Embryonic facial prominence (tissue), 1 donor: ENCODE results near the gene TRPC3.
"Not testable (repeated sequence)": the region's sequence is repeated elsewhere in the genome, so short reads cannot be mapped to it uniquely, and the experiment has no call there.

Source experiments
- DNase-seq: peaks from one replicate; pipeline ENCODE4 v3.0.0-alpha.2; 2016; ENCODE audit errors: extremely low spot score

TRPC3 gene

GRCh38 chr4:121946644-121947043, 5.2 kb downstream of the TRPC3 start:
- DNase-seq: no peak

- DNase-seq: no peak
Measured at GRCh38 chr4:121943941-121944340, 7.9 kb downstream of the TRPC3 start.

DNA sequence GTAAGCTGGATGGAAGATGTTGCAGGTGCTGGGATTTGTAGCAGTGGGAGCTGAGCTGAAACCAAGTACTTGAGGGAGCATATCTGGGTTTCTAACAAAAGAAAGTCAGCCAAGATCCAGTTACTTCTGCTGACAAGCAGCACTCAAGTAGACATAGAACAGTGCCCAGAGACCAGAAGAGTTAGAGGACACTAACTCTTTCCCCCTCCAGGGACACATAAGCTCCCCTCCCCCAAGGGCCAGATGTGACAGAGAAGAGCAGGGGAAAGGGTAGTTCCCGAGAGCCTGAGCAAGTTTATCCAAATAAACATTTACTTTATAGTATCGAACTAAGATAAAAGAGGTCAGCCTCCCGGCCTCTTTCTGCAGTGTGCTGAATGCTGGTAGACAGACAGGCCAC, 12.2 kb downstream of the TRPC3 start:
- no peak for DNase-seq

DNA sequence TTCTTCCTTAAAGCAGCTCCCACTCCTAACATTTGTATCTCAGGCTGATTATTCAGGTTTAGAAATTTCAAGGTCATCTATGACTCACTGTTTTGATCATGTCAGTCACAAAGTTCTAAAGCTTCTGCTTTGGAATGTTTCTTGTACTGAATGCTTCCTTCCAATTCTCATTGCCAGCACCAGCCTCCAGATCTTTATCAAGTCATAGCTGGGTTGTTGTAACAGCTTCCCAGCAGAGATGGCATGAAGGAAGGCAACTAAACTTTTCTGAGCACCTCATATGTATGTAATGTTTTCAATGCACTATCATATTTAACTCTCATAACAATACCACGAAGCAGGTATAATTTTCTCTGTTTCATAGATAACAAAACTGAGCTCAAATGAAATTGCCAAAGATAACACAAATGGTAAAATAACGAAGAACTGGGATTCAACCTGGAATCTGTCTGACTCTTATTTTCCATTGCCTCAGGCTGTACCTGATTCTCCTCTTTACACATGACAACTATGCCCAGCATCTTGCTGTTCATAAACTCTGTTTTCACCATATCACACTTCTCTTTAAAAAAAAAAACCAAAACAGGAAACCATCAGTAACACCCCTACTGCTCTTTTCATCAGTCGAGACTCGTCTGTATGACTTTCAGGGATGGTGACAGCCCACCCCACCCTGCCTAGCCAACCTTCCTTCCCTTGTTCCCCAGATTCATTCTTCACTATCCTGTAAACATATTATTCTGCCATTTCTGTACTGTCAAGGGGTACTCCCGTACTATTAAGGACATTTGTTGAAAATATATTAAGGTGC, 13.4 kb downstream of the TRPC3 start:
- no peak for DNase-seq

DNA sequence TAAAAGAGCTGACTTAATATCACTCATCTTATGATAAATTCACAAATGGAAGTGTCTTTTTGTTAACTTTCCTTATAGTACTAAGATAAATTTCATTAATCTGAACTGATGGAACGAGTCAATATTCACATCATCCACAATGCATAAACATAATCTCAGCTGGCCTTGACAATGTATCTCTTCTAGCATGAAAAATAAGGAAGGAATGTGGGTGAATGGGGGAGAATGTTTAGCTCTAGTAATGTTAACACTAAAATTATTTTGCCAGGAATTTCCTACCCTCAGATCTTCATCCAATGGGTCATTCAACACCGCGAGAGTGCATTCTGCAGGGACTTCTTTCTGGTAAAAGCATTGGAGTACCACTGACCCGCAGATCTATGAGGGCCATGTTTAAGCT, 15.8 kb downstream of the TRPC3 start:
- no peak for DNase-seq

GRCh38 chr4:121934635-121935034, 17.2 kb downstream of the TRPC3 start:
- no peak for DNase-seq

- DNase-seq: no peak
Measured at GRCh38 chr4:121932212-121932974, 19.5 kb downstream of the TRPC3 start.

DNA sequence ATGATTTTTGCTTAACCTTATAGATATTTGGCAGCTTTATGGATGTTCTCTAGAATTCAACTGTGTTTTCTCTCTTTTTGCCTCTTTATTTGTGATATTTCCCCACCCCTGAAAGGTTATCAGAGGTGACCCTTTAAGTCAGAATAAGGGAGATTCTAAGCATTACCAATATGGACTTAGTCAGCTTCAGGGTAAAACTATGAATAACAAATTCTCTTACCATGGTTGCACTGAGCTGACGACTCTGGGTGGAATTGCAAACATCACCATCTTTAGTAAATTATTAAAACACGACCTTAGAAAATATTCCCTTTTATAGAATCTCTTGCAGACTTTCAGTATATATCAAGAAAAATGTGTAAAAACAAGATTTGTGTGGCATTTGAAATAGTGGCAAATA, 21.6 kb downstream of the TRPC3 start:
- DNase-seq: no peak

GRCh38 chr4:121927948-121928347, 23.9 kb downstream of the TRPC3 start:
- DNase-seq: no peak

DNA sequence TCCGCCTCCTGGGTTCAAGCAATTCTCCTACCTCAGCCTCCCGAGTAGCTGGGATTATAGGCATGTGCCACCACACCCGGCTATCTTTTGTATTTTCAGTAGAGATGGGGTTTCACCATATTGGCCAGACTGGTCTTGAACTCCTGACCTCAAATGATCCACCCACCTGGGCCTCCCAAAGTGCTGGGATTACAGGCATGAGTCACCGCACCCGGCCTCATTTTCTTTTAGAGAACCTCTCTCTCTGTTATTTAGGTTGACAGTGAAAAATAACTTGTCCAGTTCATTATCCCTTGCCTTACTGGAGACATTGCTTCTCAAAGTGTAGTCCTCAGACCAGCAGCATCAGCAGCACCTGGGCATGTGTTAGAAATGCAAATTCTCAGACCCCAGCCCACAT, 25.4 kb downstream of the TRPC3 start:
- not testable (repeated sequence) for DNase-seq

GRCh38 chr4:121923306-121923705, 28.6 kb downstream of the TRPC3 start:
- DNase-seq: no peak

DNA sequence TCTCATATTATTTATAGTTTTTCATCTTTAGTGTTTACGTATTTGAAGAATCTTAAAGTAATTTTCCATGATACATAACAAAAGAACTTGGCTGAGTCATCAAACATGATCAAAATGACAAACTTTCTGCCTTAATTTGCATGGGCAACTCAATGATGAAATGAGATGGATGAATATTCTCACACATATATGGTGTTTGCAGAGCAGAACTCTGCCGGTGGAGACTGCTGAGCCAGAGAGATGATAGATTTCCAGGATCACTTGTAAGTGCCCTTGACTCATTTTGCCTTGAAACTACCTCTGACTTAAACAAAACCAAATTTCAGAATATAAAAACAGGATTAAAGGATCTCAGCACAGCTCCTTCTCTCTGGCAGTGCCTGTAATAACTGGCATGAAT, 38.2 kb downstream of the TRPC3 start:
- DNase-seq: no peak

- no peak for DNase-seq
Measured at GRCh38 chr4:121908346-121908745, 43.5 kb downstream of the TRPC3 start.

GRCh38 chr4:121900132-121900983, 51.5 kb downstream of the TRPC3 start:
- no peak for DNase-seq

DNA sequence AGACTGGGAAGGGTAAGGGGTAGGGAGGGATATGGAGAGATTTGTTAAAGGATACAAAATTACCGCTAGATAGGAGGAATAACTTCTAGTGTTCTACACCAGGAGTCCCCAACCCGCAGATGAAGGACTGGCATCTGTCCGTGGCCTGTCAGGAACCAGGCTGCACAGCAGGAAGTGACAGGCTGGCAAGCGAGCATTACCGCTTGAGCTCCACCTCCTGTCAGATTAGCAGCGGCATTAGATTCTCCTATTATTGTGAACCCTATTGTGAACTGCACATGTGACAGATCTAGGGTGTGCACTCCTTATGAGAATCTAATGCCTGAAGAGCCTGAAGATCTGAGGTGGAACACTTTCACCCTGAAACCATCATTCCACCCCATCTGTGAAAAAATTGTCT, 53.7 kb downstream of the TRPC3 start:
- no peak for DNase-seq

GRCh38 chr4:121888134-121888533, 63.7 kb downstream of the TRPC3 start:
- DNase-seq: no peak

GRCh38 chr4:121885115-121885514, 66.7 kb downstream of the TRPC3 start:
- DNase-seq: no peak

GRCh38 chr4:121881158-121881557, 70.7 kb downstream of the TRPC3 start:
- no peak for DNase-seq

- no peak for DNase-seq
Measured at GRCh38 chr4:121879135-121879534, 72.7 kb downstream of the TRPC3 start.

DNA sequence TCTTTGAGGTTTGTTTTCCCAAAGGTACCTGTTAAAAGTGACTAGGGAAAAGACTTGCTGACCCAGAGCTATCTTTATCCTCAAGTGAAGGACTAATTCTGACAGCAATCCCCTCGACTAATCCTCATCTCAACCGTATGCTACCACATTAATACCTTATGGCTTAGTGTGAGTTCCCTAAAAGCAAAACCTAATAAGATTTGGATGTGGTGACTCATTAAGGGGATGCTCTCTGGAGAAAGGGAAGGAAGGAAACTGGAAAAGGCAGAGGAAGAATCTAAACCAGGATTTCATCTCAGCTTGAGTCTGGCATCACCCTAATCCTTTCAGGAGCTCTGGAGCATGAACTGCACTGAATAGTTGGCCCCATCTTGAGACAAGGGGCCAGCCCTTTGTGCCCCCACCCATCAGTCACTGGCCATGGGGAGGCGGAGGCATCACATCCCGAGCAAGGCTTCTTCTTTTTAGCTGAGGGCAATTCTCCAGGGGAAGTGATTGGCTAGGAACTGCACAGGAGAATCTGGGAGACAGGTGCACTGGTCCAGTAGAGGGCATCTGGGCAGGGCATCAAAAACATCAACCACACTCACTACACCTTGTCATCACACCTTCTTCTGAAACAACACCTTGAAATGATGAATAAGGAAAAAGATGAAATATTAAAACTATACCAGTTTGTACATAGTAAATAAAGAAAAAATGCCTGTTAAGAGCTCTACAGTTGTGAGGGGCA, 74.7 kb downstream of the TRPC3 start:
- DNase-seq: no peak

DNA sequence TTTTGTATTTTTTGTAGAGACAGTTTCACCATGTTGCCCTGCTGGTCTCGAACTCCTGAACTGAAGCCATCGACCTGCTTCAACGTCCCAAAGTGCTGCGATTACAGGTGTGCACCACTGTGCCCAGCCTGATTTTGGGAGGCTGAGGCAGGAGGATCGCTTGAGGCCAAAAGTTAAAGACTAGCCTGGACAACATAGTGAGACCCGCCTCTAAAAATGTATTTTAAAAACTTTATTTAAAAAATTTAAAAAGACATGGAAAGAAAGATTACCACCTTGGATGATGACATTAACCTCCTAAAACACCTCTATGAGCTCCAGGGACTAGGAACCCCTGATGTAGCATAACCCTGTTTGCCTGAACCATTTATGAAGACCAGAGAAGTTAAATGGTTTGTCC, 75.8 kb downstream of the TRPC3 start:
- DNase-seq: no peak

DNA sequence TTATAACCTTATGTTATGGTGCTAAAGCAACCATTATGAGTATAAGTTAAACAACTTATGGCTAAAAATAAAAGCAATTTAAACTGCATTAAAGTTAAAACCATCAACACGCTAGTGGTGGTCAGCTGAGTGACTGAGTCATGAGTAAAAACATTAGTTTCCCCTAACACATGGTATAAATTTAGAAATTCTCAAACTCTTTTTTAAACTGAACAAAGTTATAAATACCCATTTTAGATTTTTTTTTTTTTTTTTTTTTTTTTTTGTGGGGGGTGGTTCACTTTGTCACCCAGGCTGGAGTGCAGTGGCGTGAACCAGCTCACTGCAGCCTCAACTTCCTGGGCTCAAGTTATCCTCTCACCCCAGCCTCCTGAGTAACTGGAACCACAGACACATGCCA, 76.2 kb downstream of the TRPC3 start:
- no peak for DNase-seq
